K562 (cell line): ENCODE data around the gene EFCAB5. TPM values are rescaled to one million over a fixed set of nuclear protein-coding genes. Genes with fewer than 3 reads are reported as not detected.

ENCODE experiments used
- ARID1B ChIP-seq: fragments of 450-650 bp; IDR thresholded peaks from 2 replicates; pipeline ENCODE4 v1.6.1; 2016; ENCODE audit warnings: antibody characterized with exemption, mild to moderate bottlenecking, inconsistent platforms
- CHCHD3 ChIP-seq: fragments of 250-450 bp; sonication (Bioruptor Pico); IDR thresholded peaks from 2 replicates; pipeline ENCODE4 v2.1.2; 2022; ENCODE audit warnings: mild to moderate bottlenecking
- CTBP1 ChIP-seq: fragments of 450-650 bp; IDR thresholded peaks from 2 replicates; pipeline ENCODE4 v1.6.1; 2016; ENCODE audit warnings: borderline replicate concordance
- ELF4 ChIP-seq: fragments of 450-650 bp; formaldehyde crosslinking; IDR thresholded peaks from 2 replicates; pipeline ENCODE4 v1.4.0; 2022; ENCODE audit warnings: missing genetic modification characterization
- FOXA1 ChIP-seq: fragments of 450-650 bp; IDR thresholded peaks from 2 replicates; pipeline ENCODE4 v1.6.1; 2016; ENCODE audit warnings: mild to moderate bottlenecking, borderline replicate concordance
- FOXK1 ChIP-seq: sonication (generic); formaldehyde crosslinking; IDR thresholded peaks from 2 replicates; pipeline ENCODE4 v1.8.0; 2022; ENCODE audit warnings: missing genetic modification reagents, mild to moderate bottlenecking, borderline replicate concordance
- HDAC1 ChIP-seq, 2 experiments: fragments of 450-650 bp; IDR thresholded peaks; 2 replicates each; pipeline ENCODE4 v1.6.1; 2016 to 2017; ENCODE audit warnings: inconsistent platforms in 1 of 2, mild to moderate bottlenecking in 1 of 2, moderate library complexity in 1 of 2
- HNRNPH1 ChIP-seq: fragments of 200-400 bp; formaldehyde crosslinking; optimal IDR thresholded peaks from 2 replicates; pipeline ENCODE3; 2017; ENCODE audit warnings: low read depth, mild to moderate bottlenecking, low read length, moderate library complexity
- LCOR ChIP-seq: sonication (generic); formaldehyde crosslinking; IDR thresholded peaks from 2 replicates; pipeline ENCODE4 v1.8.0; 2022; ENCODE audit warnings: mild to moderate bottlenecking, missing genetic modification reagents
- MED1 ChIP-seq: sonication (generic); formaldehyde crosslinking; IDR thresholded peaks from 2 replicates; pipeline ENCODE4 v1.8.1; 2023; ENCODE audit warnings: missing genetic modification reagents, borderline replicate concordance
- NFXL1 ChIP-seq: fragments of 450-650 bp; formaldehyde crosslinking; IDR thresholded peaks from 2 replicates; pipeline ENCODE4 v1.4.0; 2021; ENCODE audit warnings: mild to moderate bottlenecking
- OTX1 ChIP-seq: fragments of 450-650 bp; formaldehyde crosslinking; IDR thresholded peaks from 2 replicates; pipeline ENCODE4 v1.4.0; 2022; ENCODE audit warnings: mild to moderate bottlenecking
- SMARCE1 ChIP-seq: fragments of 450-650 bp; IDR thresholded peaks from 2 replicates; pipeline ENCODE4 v1.7.1; 2016; ENCODE audit warnings: mild to moderate bottlenecking
- SUPT5H ChIP-seq: fragments of 450-650 bp; IDR thresholded peaks from 2 replicates; pipeline ENCODE4 v1.6.1; 2016
- ZEB2 ChIP-seq: fragments of 450-650 bp; IDR thresholded peaks from 2 replicates; pipeline ENCODE4 v1.6.1; 2016
- ZNF583 ChIP-seq: fragments of 250-450 bp; sonication (Bioruptor Pico); IDR thresholded peaks from 2 replicates; pipeline ENCODE4 v1.4.0; 2020
- ZNF830 ChIP-seq: fragments of 250-450 bp; sonication (Bioruptor Pico); IDR thresholded peaks from 2 replicates; pipeline ENCODE4 v1.5.0; 2021; ENCODE audit warnings: mild to moderate bottlenecking
- polyA plus RNA-seq, 8 experiments: library from polyadenylated mRNA; depleted of rRNA in 4 of 8; stranded (reverse) in 5 of 8; unstranded in 3 of 8; fragments of >200 nt; fragmentation: Nextera tagmentation in 2 of 8; fragmentation: Illumina TruSeq in 1 of 8; extraction: Ambion mirVana in 2 of 8; extraction: Trizol in 1 of 8; gene quantifications; 2 replicates each; pipeline versions ENCODE4 v1.2.1 to v1.2.3, GENCODE V29; 2011 to 2014; ENCODE audit warnings: inconsistent platforms in 1 of 8, missing spikeins in 1 of 8
- total RNA-seq, 7 experiments: library from RNA; depleted of rRNA in 6 of 7; stranded (reverse); fragments of >200 nt in 6 of 7; fragmentation: Illumina TruSeq in 2 of 7; extraction: Trizol in 2 of 7; gene quantifications; 2 replicates each; pipeline versions ENCODE4 v1.2.1 to v1.2.3, GENCODE V29; 2011 to 2021; ENCODE audit warnings: low replicate concordance in 1 of 7
- TF ChIP-seq, protein P1 (sequence below): sonication (generic); formaldehyde crosslinking; IDR thresholded peaks from 2 replicates; pipeline ENCODE4 v1.9.0; 2022; ENCODE audit warnings: mild to moderate bottlenecking, missing genetic modification reagents
- TF ChIP-seq, protein P2 (sequence below): fragments of 450-650 bp; conservative IDR thresholded peaks from 2 replicates; pipeline ENCODE4 v1.6.1; 2016; ENCODE audit warnings: missing genetic modification characterization, low read depth, mild to moderate bottlenecking, control low read depth, missing compliant biosample characterization
- TF ChIP-seq, protein P3 (sequence below): sonication (generic); formaldehyde crosslinking; IDR thresholded peaks from 2 replicates; pipeline ENCODE4 v1.8.1; 2022; ENCODE audit warnings: missing genetic modification reagents
- TF ChIP-seq, protein P4 (sequence below): fragments of 250-450 bp; sonication (Bioruptor Pico); IDR thresholded peaks from 2 replicates; pipeline ENCODE4 v1.4.0; 2020; ENCODE audit warnings: mild to moderate bottlenecking
- TF ChIP-seq, protein P5 (sequence below): fragments of 250-450 bp; sonication (Bioruptor Pico); IDR thresholded peaks from 2 replicates; pipeline ENCODE4 v1.9.0; 2021; ENCODE audit warnings: mild to moderate bottlenecking, inconsistent platforms

Gene EFCAB5
- total and polyA plus RNA-seq, 9 of the 15 experiments (the other 6 are each of a cell fraction or from before 2014, with no cell fraction given) = 0.06 to 0.11 TPM; not detected in 7

DNA sequence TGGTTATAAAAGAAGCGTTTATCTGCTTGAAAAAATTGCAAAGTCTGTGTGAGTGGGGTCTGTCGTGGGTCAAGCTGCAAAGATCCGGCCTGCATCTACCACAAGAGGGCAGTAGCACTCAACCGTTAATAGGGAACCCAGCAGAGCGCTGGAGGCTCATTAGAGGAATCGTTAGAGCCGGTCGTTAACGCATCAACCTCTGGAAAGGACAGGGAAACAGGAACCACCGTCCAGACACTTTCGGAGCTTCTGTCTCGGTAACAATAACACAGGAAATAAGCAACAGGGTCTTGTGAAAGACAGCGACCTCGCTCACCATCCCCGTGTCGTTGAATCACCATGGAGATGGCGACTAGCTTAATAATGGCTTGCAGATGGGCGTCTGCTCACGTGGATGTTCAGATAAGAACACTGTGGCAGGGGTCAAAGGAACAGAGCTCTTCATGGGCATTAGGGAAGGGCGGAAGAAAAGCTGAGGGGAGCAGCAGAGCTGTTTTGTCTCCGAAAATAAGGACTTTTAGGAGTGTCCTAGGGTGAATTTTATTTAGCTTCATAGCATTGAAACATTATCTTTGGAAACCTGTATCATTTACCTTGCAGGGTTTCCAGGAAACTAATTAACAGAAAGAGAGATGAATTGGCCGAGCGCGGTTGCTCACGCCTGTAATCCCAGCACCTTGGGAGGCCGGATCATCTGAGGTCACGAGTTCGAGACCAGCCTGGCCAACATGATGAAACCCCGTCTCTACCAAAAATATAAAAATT, 163.3 kb downstream of the EFCAB5 start (continued):
- TF ChIP-seq FOXK1 (CRISPR knock-in tag) (peak; percentile 76; the same call in 1 of the 2 replicates), MED1 (CRISPR knock-in tag) (no peak), LCOR (peak; percentile 69; the same call in 1 of the 2 replicates), SUPT5H (no peak), NFXL1 (no peak), HNRNPH1 (no peak), ARID1B (peak; percentile 72), HDAC1 (IDR thresholded peaks at IDR 0.05) (0 out of 4 replicates have a peak, but pooled peaks of 1 of the 2 experiments have one; percentile 77), ZNF583 (CRISPR knock-in tag) (no peak), FOXA1 (no peak), ZNF830 (CRISPR knock-in tag) (no peak), OTX1 (CRISPR knock-in tag) (no peak), CTBP1 (peak; percentile 91; the same call in 1 of the 2 replicates), ZEB2 (no peak), SMARCE1 (peak; percentile 35; the same call in 1 of the 2 replicates), CHCHD3 (CRISPR knock-in tag) (no peak), ELF4 (CRISPR knock-in tag) (no peak)
- TF ChIP-seq, protein P1, sequence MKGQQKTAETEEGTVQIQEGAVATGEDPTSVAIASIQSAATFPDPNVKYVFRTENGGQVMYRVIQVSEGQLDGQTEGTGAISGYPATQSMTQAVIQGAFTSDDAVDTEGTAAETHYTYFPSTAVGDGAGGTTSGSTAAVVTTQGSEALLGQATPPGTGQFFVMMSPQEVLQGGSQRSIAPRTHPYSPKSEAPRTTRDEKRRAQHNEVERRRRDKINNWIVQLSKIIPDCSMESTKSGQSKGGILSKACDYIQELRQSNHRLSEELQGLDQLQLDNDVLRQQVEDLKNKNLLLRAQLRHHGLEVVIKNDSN = peak; percentile 64; the same call in 1 of the 2 replicates
- TF ChIP-seq, protein P2, sequence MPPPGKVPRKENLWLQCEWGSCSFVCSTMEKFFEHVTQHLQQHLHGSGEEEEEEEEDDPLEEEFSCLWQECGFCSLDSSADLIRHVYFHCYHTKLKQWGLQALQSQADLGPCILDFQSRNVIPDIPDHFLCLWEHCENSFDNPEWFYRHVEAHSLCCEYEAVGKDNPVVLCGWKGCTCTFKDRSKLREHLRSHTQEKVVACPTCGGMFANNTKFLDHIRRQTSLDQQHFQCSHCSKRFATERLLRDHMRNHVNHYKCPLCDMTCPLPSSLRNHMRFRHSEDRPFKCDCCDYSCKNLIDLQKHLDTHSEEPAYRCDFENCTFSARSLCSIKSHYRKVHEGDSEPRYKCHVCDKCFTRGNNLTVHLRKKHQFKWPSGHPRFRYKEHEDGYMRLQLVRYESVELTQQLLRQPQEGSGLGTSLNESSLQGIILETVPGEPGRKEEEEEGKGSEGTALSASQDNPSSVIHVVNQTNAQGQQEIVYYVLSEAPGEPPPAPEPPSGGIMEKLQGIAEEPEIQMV (tag) = no peak
- TF ChIP-seq, protein P3, sequence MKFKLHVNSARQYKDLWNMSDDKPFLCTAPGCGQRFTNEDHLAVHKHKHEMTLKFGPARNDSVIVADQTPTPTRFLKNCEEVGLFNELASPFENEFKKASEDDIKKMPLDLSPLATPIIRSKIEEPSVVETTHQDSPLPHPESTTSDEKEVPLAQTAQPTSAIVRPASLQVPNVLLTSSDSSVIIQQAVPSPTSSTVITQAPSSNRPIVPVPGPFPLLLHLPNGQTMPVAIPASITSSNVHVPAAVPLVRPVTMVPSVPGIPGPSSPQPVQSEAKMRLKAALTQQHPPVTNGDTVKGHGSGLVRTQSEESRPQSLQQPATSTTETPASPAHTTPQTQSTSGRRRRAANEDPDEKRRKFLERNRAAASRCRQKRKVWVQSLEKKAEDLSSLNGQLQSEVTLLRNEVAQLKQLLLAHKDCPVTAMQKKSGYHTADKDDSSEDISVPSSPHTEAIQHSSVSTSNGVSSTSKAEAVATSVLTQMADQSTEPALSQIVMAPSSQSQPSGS = no peak
- TF ChIP-seq, protein P4, sequence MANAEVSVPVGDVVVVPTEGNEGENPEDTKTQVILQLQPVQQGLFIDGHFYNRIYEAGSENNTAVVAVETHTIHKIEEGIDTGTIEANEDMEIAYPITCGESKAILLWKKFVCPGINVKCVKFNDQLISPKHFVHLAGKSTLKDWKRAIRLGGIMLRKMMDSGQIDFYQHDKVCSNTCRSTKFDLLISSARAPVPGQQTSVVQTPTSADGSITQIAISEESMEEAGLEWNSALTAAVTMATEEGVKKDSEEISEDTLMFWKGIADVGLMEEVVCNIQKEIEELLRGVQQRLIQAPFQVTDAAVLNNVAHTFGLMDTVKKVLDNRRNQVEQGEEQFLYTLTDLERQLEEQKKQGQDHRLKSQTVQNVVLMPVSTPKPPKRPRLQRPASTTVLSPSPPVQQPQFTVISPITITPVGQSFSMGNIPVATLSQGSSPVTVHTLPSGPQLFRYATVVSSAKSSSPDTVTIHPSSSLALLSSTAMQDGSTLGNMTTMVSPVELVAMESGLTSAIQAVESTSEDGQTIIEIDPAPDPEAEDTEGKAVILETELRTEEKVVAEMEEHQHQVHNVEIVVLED (CRISPR knock-in tag) = no peak
- TF ChIP-seq, protein P5, sequence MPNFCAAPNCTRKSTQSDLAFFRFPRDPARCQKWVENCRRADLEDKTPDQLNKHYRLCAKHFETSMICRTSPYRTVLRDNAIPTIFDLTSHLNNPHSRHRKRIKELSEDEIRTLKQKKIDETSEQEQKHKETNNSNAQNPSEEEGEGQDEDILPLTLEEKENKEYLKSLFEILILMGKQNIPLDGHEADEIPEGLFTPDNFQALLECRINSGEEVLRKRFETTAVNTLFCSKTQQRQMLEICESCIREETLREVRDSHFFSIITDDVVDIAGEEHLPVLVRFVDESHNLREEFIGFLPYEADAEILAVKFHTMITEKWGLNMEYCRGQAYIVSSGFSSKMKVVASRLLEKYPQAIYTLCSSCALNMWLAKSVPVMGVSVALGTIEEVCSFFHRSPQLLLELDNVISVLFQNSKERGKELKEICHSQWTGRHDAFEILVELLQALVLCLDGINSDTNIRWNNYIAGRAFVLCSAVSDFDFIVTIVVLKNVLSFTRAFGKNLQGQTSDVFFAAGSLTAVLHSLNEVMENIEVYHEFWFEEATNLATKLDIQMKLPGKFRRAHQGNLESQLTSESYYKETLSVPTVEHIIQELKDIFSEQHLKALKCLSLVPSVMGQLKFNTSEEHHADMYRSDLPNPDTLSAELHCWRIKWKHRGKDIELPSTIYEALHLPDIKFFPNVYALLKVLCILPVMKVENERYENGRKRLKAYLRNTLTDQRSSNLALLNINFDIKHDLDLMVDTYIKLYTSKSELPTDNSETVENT (CRISPR knock-in tag) = no peak
